HCT116 (cell line): Measurements from ENCODE around the gene EFNB2. TPM values are rescaled to one million over a fixed set of nuclear protein-coding genes. Genes with fewer than 3 reads are reported as not detected.

Experiments used
- ATAC-seq: fragments of 200-7000 bp; cut with Tn5 transposase; 2 replicates; pipeline ENCODE4 v1.9.1; 2020; ENCODE audit warnings: mild to moderate bottlenecking, moderate library complexity
- BruUV-seq: library from RNA; stranded (reverse); fragments of 400-500 nt; replicated peaks from 2 replicates; lab custom pipeline; 2021; lab: Mats Ljungman, UMichigan
- CTCF ChIA-PET: fragments of 300-600 bp; sonication (Branson Sonifier 250); formaldehyde crosslinking; loops from one replicate; lab custom pipeline; 2021; ENCODE audit warnings: antibody characterized with exemption; lab: Charles Lee
- POLR2A ChIA-PET: fragments of 300-600, 350-600 bp; sonication (Branson Sonifier 250); formaldehyde crosslinking; loops from one replicate; lab custom pipeline; 2021; ENCODE audit warnings: antibody characterized with exemption; lab: Charles Lee
- RAD21 ChIA-PET, 2 experiments: fragments of 300-600 bp; sonication (Branson Sonifier 250); formaldehyde crosslinking; loops; one replicate each; lab custom pipeline; 2023; ENCODE audit warnings: low total read pairs in 2 of 2; ENCODE audit not compliant: uncharacterized antibody in 2 of 2, unreplicated experiment in 2 of 2, low non-redundant PET in 1 of 2; lab: Charles Lee
- DNase-seq: peaks from one replicate; pipeline ENCODE4 v3.0.0-alpha.2; 2010; ENCODE audit warnings: low read depth, low spot score
- H2AFZ ChIP-seq: fragments of 200-600 bp; shearing (Covaris generic), sonication (generic); 2 replicates; pipeline ENCODE4 v1.6.1; 2017; ENCODE audit warnings: low read depth, mixed run types, mixed read lengths, antibody characterized with exemption, low read length; ENCODE audit not compliant: poor library complexity, severe bottlenecking
- H3K27ac ChIP-seq: 2 replicates; pipeline ENCODE4 v1.5.1; 2012; ENCODE audit warnings: low read depth, low read length
- H3K27me3 ChIP-seq: fragments of 200-600 bp; sonication (generic); 2 replicates; pipeline ENCODE4 v1.6.1; 2016; ENCODE audit warnings: mixed run types, low read length, mixed read lengths; ENCODE audit not compliant: insufficient read depth
- H3K36me3 ChIP-seq, 2 experiments: fragments of 200-500 bp in 1 of 2; fragments of 200-600 bp in 1 of 2; sonication (Bioruptor generic) in 1 of 2; sonication (generic) in 1 of 2; 2 replicates each; pipeline versions ENCODE4 v1.5.1 to v1.6.1; 2014 to 2016; ENCODE audit warnings: low read length in 2 of 2, inconsistent platforms in 1 of 2, mixed read lengths in 1 of 2, mixed run types in 1 of 2; ENCODE audit not compliant: insufficient read depth in 2 of 2, control insufficient read depth in 1 of 2
- H3K4me1 ChIP-seq, 2 experiments: fragments of 200-600 bp in 1 of 2; sonication (generic) in 1 of 2; 2 replicates each; pipeline versions ENCODE4 v1.5.1 to v1.6.1; 2012 to 2017; ENCODE audit warnings: low read length in 2 of 2, inconsistent platforms in 1 of 2, mild to moderate bottlenecking in 1 of 2, mixed read lengths in 1 of 2, mixed run types in 1 of 2, moderate library complexity in 1 of 2; ENCODE audit not compliant: insufficient read depth in 2 of 2, control insufficient read depth in 1 of 2
- H3K4me2 ChIP-seq: fragments of 200-600 bp; sonication (generic); 2 replicates; pipeline ENCODE4 v1.6.1; 2017; ENCODE audit warnings: mixed run types, low read length, mixed read lengths
- H3K4me3 ChIP-seq, 2 experiments: fragments of 200-600 bp in 1 of 2; sonication (generic) in 1 of 2; replicated peaks in 1 of 2; 2 replicates each; pipeline ENCODE4 v1.5.1; 2011 to 2016; ENCODE audit warnings: low read length in 2 of 2, control low read depth in 1 of 2, low read depth in 1 of 2, mild to moderate bottlenecking in 1 of 2, mixed read lengths in 1 of 2, mixed run types in 1 of 2
- H3K79me2 ChIP-seq: fragments of 200-600 bp; sonication (generic); 2 replicates; pipeline ENCODE4 v1.6.1; 2017; ENCODE audit warnings: mild to moderate bottlenecking, mixed run types, low read length, moderate library complexity, mixed read lengths; ENCODE audit not compliant: insufficient read depth
- H3K9ac ChIP-seq: fragments of 200-600 bp; sonication (generic); 2 replicates; pipeline ENCODE4 v1.6.1; 2016; ENCODE audit warnings: low read length, mixed read lengths
- H3K9me2 ChIP-seq: fragments of 200-600 bp; sonication (generic), shearing (Covaris generic); 2 replicates; pipeline ENCODE4 v1.6.1; 2017; ENCODE audit warnings: mixed run types, mild to moderate bottlenecking, moderate library complexity; ENCODE audit not compliant: insufficient read depth
- H3K9me3 ChIP-seq, 2 experiments: fragments of 200-500 bp in 1 of 2; fragments of 200-600 bp in 1 of 2; sonication (Bioruptor generic) in 1 of 2; sonication (generic) in 1 of 2; 2 replicates each; pipeline ENCODE4 v1.6.1; 2014 to 2017; ENCODE audit warnings: low read length in 2 of 2, mixed read lengths in 2 of 2, inconsistent platforms in 1 of 2, low read depth in 1 of 2, mild to moderate bottlenecking in 1 of 2, mixed run types in 1 of 2, moderate library complexity in 1 of 2; ENCODE audit not compliant: control insufficient read depth in 1 of 2, insufficient read depth in 1 of 2
- H4K20me1 ChIP-seq: fragments of 200-600 bp; sonication (generic), shearing (Covaris generic); 2 replicates; pipeline ENCODE4 v1.6.1; 2017; ENCODE audit warnings: mixed run types, mild to moderate bottlenecking, moderate library complexity; ENCODE audit not compliant: insufficient read depth
- EGR1 ChIP-seq: IDR thresholded peaks from 2 replicates; pipeline ENCODE4 v1.6.1; 2012; ENCODE audit warnings: low read depth
- EZH2phosphoT487 ChIP-seq: fragments of 200-600 bp; IDR thresholded peaks from 2 replicates; pipeline ENCODE4 v1.6.1; 2018; ENCODE audit warnings: antibody characterized with exemption, borderline replicate concordance
- JUND ChIP-seq: IDR thresholded peaks from 2 replicates; pipeline ENCODE4 v1.6.1; 2012
- RAD21 ChIP-seq: IDR thresholded peaks from 2 replicates; pipeline ENCODE4 v1.6.1; 2012; ENCODE audit warnings: low read depth, mild to moderate bottlenecking
- SIN3A ChIP-seq: IDR thresholded peaks from 2 replicates; pipeline ENCODE4 v1.6.1; 2012; ENCODE audit warnings: low read depth
- SP1 ChIP-seq: IDR thresholded peaks from 2 replicates; pipeline ENCODE4 v1.6.1; 2012; ENCODE audit warnings: low read depth
- SRF ChIP-seq: IDR thresholded peaks from 2 replicates; pipeline ENCODE4 v1.6.1; 2012; ENCODE audit warnings: low read depth
- ZFX ChIP-seq: fragments of 450-650 bp; IDR thresholded peaks from 2 replicates; pipeline ENCODE4 v1.6.1; 2017
- ZNF274 ChIP-seq: fragments of 200-500 bp; sonication (Bioruptor generic); IDR thresholded peaks from 2 replicates; pipeline ENCODE4 v1.6.1; 2014; ENCODE audit warnings: mild to moderate bottlenecking, low read depth, low read length, inconsistent platforms
- intact Hi-C: fragments of 100-400 bp; cut with micrococcal nuclease; formaldehyde crosslinking; loops from 2 replicates; pipeline ENCODE4 v1.10.0; 2022
- total RNA-seq: library from RNA; stranded (reverse); gene quantifications from one replicate; pipeline ENCODE4 v1.2.1, GENCODE V29; 2021; ENCODE audit not compliant: unreplicated experiment
- TF ChIP-seq, protein P1 (sequence below): IDR thresholded peaks from 2 replicates; pipeline ENCODE4 v1.6.1; 2011; ENCODE audit warnings: mild to moderate bottlenecking, low read length, moderate library complexity; ENCODE audit not compliant: insufficient replicate concordance; ENCODE audit errors: extremely low read depth
- TF ChIP-seq, protein P2 (sequence below), 3 experiments: fragments of 200-600 bp in 1 of 3; sonication (generic) in 1 of 3; IDR thresholded peaks in 2 of 3; conservative IDR thresholded peaks in 1 of 3; 2 replicates each; pipeline ENCODE4 v1.5.1; 2012 to 2017; ENCODE audit warnings: low read depth in 2 of 3, low read length in 2 of 3, antibody characterized with exemption in 1 of 3, borderline replicate concordance in 1 of 3, control low read depth in 1 of 3, mild to moderate bottlenecking in 1 of 3, mixed read lengths in 1 of 3, mixed run types in 1 of 3, moderate library complexity in 1 of 3; ENCODE audit not compliant: insufficient read depth in 1 of 3

Gene EFNB2
- total RNA-seq, 1 experiment from 2014 or later: 30.9 TPM

DNA sequence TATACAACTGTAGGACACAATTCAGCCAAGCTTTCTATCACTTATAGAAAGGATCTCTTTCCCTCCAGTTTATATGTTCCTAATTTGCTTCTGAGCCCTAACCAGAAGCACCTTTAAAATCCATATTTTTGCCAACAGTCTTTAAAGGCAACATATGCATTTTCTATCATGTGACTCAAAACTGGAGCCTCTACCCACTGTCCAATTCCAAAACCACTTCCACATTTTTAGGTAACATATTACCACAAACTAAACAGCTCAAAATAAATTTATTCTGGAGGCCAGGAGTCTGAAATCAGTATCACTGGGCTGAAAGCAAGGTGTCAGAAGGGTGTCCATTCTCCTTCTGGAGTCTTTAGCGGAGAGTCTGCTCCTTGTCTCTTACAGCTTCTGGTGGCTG is 15.9 kb upstream of the EFNB2 start:
- H3K4me2 ChIP-seq: no peak overlapping the region
- ATAC-seq: no peak
- intact Hi-C loops: no loop called here

More for the DNA sequence above, 15.9 kb upstream of the EFNB2 start:
- peaks cover 47% of the 10 kb centered on the region; the same call in 1 of the 2 replicates for H4K20me1 ChIP-seq
- TF ChIP-seq ZNF274: no peak
- no peak for TF ChIP-seq ZFX
- TF ChIP-seq EZH2phosphoT487: no peak
- no peak for TF ChIP-seq JUND
- TF ChIP-seq SRF: no peak
- TF ChIP-seq, protein P1, sequence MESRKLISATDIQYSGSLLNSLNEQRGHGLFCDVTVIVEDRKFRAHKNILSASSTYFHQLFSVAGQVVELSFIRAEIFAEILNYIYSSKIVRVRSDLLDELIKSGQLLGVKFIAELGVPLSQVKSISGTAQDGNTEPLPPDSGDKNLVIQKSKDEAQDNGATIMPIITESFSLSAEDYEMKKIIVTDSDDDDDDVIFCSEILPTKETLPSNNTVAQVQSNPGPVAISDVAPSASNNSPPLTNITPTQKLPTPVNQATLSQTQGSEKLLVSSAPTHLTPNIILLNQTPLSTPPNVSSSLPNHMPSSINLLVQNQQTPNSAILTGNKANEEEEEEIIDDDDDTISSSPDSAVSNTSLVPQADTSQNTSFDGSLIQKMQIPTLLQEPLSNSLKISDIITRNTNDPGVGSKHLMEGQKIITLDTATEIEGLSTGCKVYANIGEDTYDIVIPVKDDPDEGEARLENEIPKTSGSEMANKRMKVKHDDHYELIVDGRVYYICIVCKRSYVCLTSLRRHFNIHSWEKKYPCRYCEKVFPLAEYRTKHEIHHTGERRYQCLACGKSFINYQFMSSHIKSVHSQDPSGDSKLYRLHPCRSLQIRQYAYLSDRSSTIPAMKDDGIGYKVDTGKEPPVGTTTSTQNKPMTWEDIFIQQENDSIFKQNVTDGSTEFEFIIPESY: no peak
- no peak for TF ChIP-seq SP1
- TF ChIP-seq, protein P2, sequence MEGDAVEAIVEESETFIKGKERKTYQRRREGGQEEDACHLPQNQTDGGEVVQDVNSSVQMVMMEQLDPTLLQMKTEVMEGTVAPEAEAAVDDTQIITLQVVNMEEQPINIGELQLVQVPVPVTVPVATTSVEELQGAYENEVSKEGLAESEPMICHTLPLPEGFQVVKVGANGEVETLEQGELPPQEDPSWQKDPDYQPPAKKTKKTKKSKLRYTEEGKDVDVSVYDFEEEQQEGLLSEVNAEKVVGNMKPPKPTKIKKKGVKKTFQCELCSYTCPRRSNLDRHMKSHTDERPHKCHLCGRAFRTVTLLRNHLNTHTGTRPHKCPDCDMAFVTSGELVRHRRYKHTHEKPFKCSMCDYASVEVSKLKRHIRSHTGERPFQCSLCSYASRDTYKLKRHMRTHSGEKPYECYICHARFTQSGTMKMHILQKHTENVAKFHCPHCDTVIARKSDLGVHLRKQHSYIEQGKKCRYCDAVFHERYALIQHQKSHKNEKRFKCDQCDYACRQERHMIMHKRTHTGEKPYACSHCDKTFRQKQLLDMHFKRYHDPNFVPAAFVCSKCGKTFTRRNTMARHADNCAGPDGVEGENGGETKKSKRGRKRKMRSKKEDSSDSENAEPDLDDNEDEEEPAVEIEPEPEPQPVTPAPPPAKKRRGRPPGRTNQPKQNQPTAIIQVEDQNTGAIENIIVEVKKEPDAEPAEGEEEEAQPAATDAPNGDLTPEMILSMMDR (IDR thresholded peaks at IDR 0.05 in 2 of 3, conservative IDR thresholded peaks at IDR 0.05 in 1 of 3; ENCODE audit: borderline replicate concordance in 1 of 3, insufficient read depth in 1 of 3, low read depth in 2 of 3, low read length in 2 of 3): no peak
- TF ChIP-seq SIN3A: no peak
- TF ChIP-seq EGR1: no peak
- TF ChIP-seq RAD21: no peak
- TF ChIP-seq, all 23 proteins: peak for 0
- no peaks in the 10 kb centered on the region for H3K9me2 ChIP-seq
- no peaks in the 10 kb centered on the region for H3K9me3 ChIP-seq
- H3K36me3 ChIP-seq: peaks cover 37 to 47% of the 10 kb centered on the region in 2 experiments; a peak in 3 of 4 replicates
- H3K79me2 ChIP-seq: peaks cover 100% of the 10 kb centered on the region
- DNase-seq: no peak
- no peak overlapping the region for H3K27ac ChIP-seq
- CTCF ChIA-PET: no interaction called here
- H3K27me3 ChIP-seq: no peaks in the 10 kb centered on the region
- no peak overlapping the region for H2AFZ ChIP-seq
- POLR2A ChIA-PET: no interaction called here
- BruUV-seq: no TSS peak
- H3K4me3 ChIP-seq: no peak overlapping the region
- RAD21 ChIA-PET: no interaction called here
- no peak overlapping the region for H3K9ac ChIP-seq
- no peaks in the 10 kb centered on the region for H3K4me1 ChIP-seq
